Effector memory CD4-positive, alpha-beta T cell (primary cell): Measurements from ENCODE around the gene SSRP1.

Experiments used
- DNase-seq, 3 donors: peaks; one replicate each; pipeline ENCODE4 v3.0.0-alpha.2; 2020
- H3K27ac ChIP-seq: 2 replicates; pipeline ENCODE4 v1.7.0; 2013; ENCODE audit warnings: mild to moderate bottlenecking, low read length, moderate library complexity; ENCODE audit not compliant: insufficient read depth, poor library complexity, severe bottlenecking
- H3K27me3 ChIP-seq: replicated peaks from 2 replicates; pipeline ENCODE4 v1.7.0; 2013; ENCODE audit warnings: mild to moderate bottlenecking, low read length; ENCODE audit not compliant: insufficient read depth, control insufficient read depth, poor library complexity, severe bottlenecking
- H3K36me3 ChIP-seq: 2 replicates; pipeline ENCODE4 v1.7.0; 2013; ENCODE audit warnings: mild to moderate bottlenecking, low read length, moderate library complexity; ENCODE audit not compliant: control insufficient read depth, insufficient read depth
- H3K4me1 ChIP-seq: 2 replicates; pipeline ENCODE4 v1.7.0; 2013; ENCODE audit warnings: low read length, mild to moderate bottlenecking; ENCODE audit not compliant: control insufficient read depth, insufficient read depth, poor library complexity, severe bottlenecking
- H3K4me3 ChIP-seq: 2 replicates; pipeline ENCODE4 v1.7.0; 2013; ENCODE audit warnings: low read length, low read depth, mild to moderate bottlenecking; ENCODE audit not compliant: insufficient read depth, poor library complexity, severe bottlenecking
- H3K9me3 ChIP-seq: 2 replicates; pipeline ENCODE4 v1.7.0; 2013; ENCODE audit warnings: mild to moderate bottlenecking, low read length, moderate library complexity; ENCODE audit not compliant: control insufficient read depth

SSRP1 gene

GRCh38 chr11:57320719-57321387, 14.8 kb downstream of the SSRP1 start:
- DNase-seq, result no peak
- Histone ChIP-seq H3K9me3 (no peaks in the 10 kb centered on the region), H3K36me3 (no peaks in the 10 kb centered on the region), H3K4me1 (peaks cover 12% of the 10 kb centered on the region), H3K27me3 (no peaks in the 10 kb centered on the region), H3K4me3 (no peak overlapping the region), H3K27ac (no peak overlapping the region)

GRCh38 chr11:57320067-57320718, 15.5 kb downstream of the SSRP1 start:
- no peaks in the 10 kb centered on the region for H3K36me3 ChIP-seq
- H3K4me3 ChIP-seq, result no peak overlapping the region
- H3K4me1 ChIP-seq, result peaks cover 5% of the 10 kb centered on the region
- no peaks in the 10 kb centered on the region for H3K9me3 ChIP-seq
- DNase-seq, result no peak
- H3K27me3 ChIP-seq, result no peaks in the 10 kb centered on the region
- H3K27ac ChIP-seq, result no peak overlapping the region

- H3K27me3 ChIP-seq, result no peaks in the 10 kb centered on the region
- H3K4me3 ChIP-seq, result no peak overlapping the region
- H3K27ac ChIP-seq, result no peak overlapping the region
- no peaks in the 10 kb centered on the region for H3K9me3 ChIP-seq
- DNase-seq, result no peak
- peaks cover 4% of the 10 kb centered on the region for H3K36me3 ChIP-seq
- no peaks in the 10 kb centered on the region for H3K4me1 ChIP-seq
Measured at GRCh38 chr11:57318178-57318577, 17.5 kb downstream of the SSRP1 start.

- H3K4me1 ChIP-seq, result peaks cover 4% of the 10 kb centered on the region
Measured at GRCh38 chr11:57316017-57316416, 19.7 kb downstream of the SSRP1 start.

GRCh38 chr11:57315491-57315890, 20.2 kb downstream of the SSRP1 start:
- no peaks in the 10 kb centered on the region for H3K9me3 ChIP-seq
- H3K27me3 ChIP-seq, result no peaks in the 10 kb centered on the region
- H3K4me3 ChIP-seq, result no peak overlapping the region
- no peak overlapping the region for H3K27ac ChIP-seq
- H3K36me3 ChIP-seq, result peaks cover 5% of the 10 kb centered on the region
- no peak for DNase-seq
- peaks cover 7% of the 10 kb centered on the region for H3K4me1 ChIP-seq

More at GRCh38 chr11:57316017-57316416, 19.7 kb downstream of the SSRP1 start:
- Histone ChIP-seq H3K27ac (no peak overlapping the region), H3K4me3 (no peak overlapping the region), H3K9me3 (no peaks in the 10 kb centered on the region), H3K36me3 (peaks cover 5% of the 10 kb centered on the region), H3K27me3 (no peaks in the 10 kb centered on the region)
- no peak for DNase-seq

GRCh38 chr11:57314221-57314973, 21.3 kb downstream of the SSRP1 start:
- Histone ChIP-seq H3K4me3 (no peak overlapping the region), H3K9me3 (no peaks in the 10 kb centered on the region), H3K4me1 (peaks cover 7% of the 10 kb centered on the region), H3K27ac (no peak overlapping the region), H3K36me3 (peaks cover 5% of the 10 kb centered on the region), H3K27me3 (no peaks in the 10 kb centered on the region)
- DNase-seq, result no peak

- Histone ChIP-seq H3K4me3 (no peak overlapping the region), H3K27me3 (no peaks in the 10 kb centered on the region), H3K4me1 (peaks cover 7% of the 10 kb centered on the region), H3K9me3 (no peaks in the 10 kb centered on the region), H3K27ac (no peak overlapping the region), H3K36me3 (peaks cover 5% of the 10 kb centered on the region)
- no peak for DNase-seq
Measured at GRCh38 chr11:57313788-57314135, 21.9 kb downstream of the SSRP1 start.

GRCh38 chr11:57313071-57313787, 22.5 kb downstream of the SSRP1 start:
- Histone ChIP-seq H3K36me3 (peaks cover 5% of the 10 kb centered on the region), H3K4me3 (no peak overlapping the region), H3K9me3 (no peaks in the 10 kb centered on the region), H3K27me3 (no peaks in the 10 kb centered on the region), H3K27ac (no peak overlapping the region), H3K4me1 (peaks cover 7% of the 10 kb centered on the region)
- DNase-seq, result no peak

- H3K9me3 ChIP-seq, result no peaks in the 10 kb centered on the region
- DNase-seq, result no peak
- no peak overlapping the region for H3K27ac ChIP-seq
- H3K27me3 ChIP-seq, result no peaks in the 10 kb centered on the region
- H3K4me3 ChIP-seq, result no peak overlapping the region
- peaks cover 5% of the 10 kb centered on the region for H3K36me3 ChIP-seq
- peaks cover 7% of the 10 kb centered on the region for H3K4me1 ChIP-seq
Measured at GRCh38 chr11:57312511-57313021, 23.1 kb downstream of the SSRP1 start.
